Astrocyte (in vitro differentiated cells and primary cell): ENCODE data around the gene SUGP2.

ENCODE experiments used
- EZH2 ChIP-seq: IDR thresholded peaks from 2 replicates; pipeline ENCODE4 v1.6.1; 2012; ENCODE audit warnings: mild to moderate bottlenecking, low read length, inconsistent platforms; ENCODE audit not compliant: insufficient read depth
- TF ChIP-seq, protein P1 (sequence below): IDR thresholded peaks from 2 replicates; pipeline ENCODE4 v1.5.1; 2011; ENCODE audit warnings: low read depth, mild to moderate bottlenecking, inconsistent platforms, low read length, moderate library complexity; ENCODE audit not compliant: insufficient read depth

DNA sequence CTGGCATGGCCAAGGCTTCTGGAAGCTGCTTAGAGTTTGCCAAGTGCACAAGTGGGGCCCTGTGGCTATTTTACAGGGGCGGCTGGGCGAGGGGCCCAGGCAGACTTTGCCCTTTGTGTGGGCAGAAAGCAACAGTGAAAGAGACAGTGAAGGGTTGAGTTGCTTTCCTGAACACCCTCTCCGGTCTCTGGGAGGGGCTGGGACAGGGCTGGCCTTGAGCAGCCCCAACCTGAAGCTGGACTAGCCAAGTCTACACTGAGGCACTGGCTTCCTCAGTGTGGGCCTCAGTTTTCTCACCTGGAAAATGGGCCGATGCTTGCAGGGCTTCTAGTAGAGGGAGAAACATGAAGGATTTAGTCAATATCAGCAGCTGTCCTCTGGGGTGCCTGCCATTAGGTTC lies 89.9 kb downstream of the SUGP2 start:
- TF ChIP-seq, protein P1, sequence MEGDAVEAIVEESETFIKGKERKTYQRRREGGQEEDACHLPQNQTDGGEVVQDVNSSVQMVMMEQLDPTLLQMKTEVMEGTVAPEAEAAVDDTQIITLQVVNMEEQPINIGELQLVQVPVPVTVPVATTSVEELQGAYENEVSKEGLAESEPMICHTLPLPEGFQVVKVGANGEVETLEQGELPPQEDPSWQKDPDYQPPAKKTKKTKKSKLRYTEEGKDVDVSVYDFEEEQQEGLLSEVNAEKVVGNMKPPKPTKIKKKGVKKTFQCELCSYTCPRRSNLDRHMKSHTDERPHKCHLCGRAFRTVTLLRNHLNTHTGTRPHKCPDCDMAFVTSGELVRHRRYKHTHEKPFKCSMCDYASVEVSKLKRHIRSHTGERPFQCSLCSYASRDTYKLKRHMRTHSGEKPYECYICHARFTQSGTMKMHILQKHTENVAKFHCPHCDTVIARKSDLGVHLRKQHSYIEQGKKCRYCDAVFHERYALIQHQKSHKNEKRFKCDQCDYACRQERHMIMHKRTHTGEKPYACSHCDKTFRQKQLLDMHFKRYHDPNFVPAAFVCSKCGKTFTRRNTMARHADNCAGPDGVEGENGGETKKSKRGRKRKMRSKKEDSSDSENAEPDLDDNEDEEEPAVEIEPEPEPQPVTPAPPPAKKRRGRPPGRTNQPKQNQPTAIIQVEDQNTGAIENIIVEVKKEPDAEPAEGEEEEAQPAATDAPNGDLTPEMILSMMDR, result no peak
- no peak for TF ChIP-seq EZH2
